Heart left ventricle (tissue), 16 donors: Measurements from ENCODE around the gene ROBO1. TPM values are rescaled to one million over a fixed set of nuclear protein-coding genes. Genes with fewer than 3 reads are reported as not detected.

ENCODE experiments used
- ATAC-seq, 4 donors: fragments of 200-7000 bp; cut with Tn5 transposase; one replicate each; pipeline ENCODE4 v1.9.1; 2020 to 2022; ENCODE audit warnings: moderate library complexity in 4 of 4, mild to moderate bottlenecking in 3 of 4, moderate number of reproducible peaks in 1 of 4
- DNase-seq, 5 donors: peaks; one replicate each; pipeline ENCODE4 v3.0.0-alpha.2; 2020
- H3K27ac ChIP-seq, 12 donors: fragments of 200-600 bp; sonication (generic) in 4 of 12; one replicate each; pipeline versions ENCODE4 v1.5.0 to v1.8.0; 2016 to 2022; ENCODE audit warnings: mild to moderate bottlenecking in 2 of 12
- H3K27me3 ChIP-seq, 9 donors: fragments of 200-600 bp; sonication (generic) in 2 of 9; one replicate each; pipeline versions ENCODE4 v1.5.1 to v1.8.0; 2016 to 2022; ENCODE audit warnings: mild to moderate bottlenecking in 3 of 9
- H3K36me3 ChIP-seq, 9 donors: fragments of 200-600 bp; sonication (generic) in 2 of 9; one replicate each; pipeline versions ENCODE4 v1.5.0 to v1.8.0; 2018 to 2022; ENCODE audit warnings: mild to moderate bottlenecking in 2 of 9
- H3K4me1 ChIP-seq, 12 donors: fragments of 200-600 bp; sonication (generic) in 4 of 12; one replicate each; pipeline versions ENCODE4 v1.5.0 to v1.8.0; 2016 to 2022; ENCODE audit warnings: mild to moderate bottlenecking in 3 of 12
- H3K4me3 ChIP-seq, 12 donors: fragments of 200-600 bp; sonication (generic) in 4 of 12; one replicate each; pipeline versions ENCODE4 v1.5.0 to v1.8.0; 2017 to 2022; ENCODE audit warnings: mild to moderate bottlenecking in 9 of 12, moderate library complexity in 4 of 12
- H3K9me3 ChIP-seq, 12 donors: fragments of 200-600 bp; sonication (generic) in 4 of 12; one replicate each; pipeline versions ENCODE4 v1.5.0 to v1.8.0; 2016 to 2022; ENCODE audit warnings: mild to moderate bottlenecking in 1 of 12
- POLR2A ChIP-seq, 2 donors: fragments of 450-650 bp; IDR thresholded peaks; one replicate each; pipeline ENCODE4 v1.6.1; 2017; ENCODE audit warnings: antibody characterized with exemption in 2 of 2, mild to moderate bottlenecking in 2 of 2, moderate library complexity in 2 of 2
- WGBS, 4 donors: extraction: QIAGEN DNeasy Blood & Tissue Kit in 2 of 4; methylation state at CpG; one replicate each; pipeline versions ENCODE4 v1.1.5 to v1.1.7; 2013 to 2018; 5-methylcytosine and 5-hydroxymethylcytosine counted together
- intact Hi-C, 10 donors: fragments of 100-400 bp; cut with DNase I; formaldehyde crosslinking; loops; one replicate each; pipeline versions ENCODE4 v1.11.1 to v1.14.2; 2022
- polyA plus RNA-seq, 2 donors: library from polyadenylated mRNA; stranded (reverse); fragments of 200-250 nt; gene quantifications; one replicate each; pipeline ENCODE4 v1.2.3, GENCODE V29; 2013
- total RNA-seq, 9 donors: library from RNA; depleted of rRNA in 2 of 9; stranded (reverse); fragments of >200 nt in 2 of 9; fragmentation: NEBNext Ultra II Directional in 3 of 9; extraction: Animal tissue kit (Norgen Biotek cat#: 25700) in 3 of 9; gene quantifications; one replicate each; pipeline versions ENCODE4 v1.1.0 to v1.2.4, GENCODE V29; 2016 to 2023
- TF ChIP-seq, protein P1 (sequence below), 12 donors: fragments of 200-600 bp; sonication (generic) in 4 of 12; IDR thresholded peaks; one replicate each; pipeline versions ENCODE4 v1.5.0 to v1.8.0; 2018 to 2022; ENCODE audit warnings: antibody characterized with exemption in 12 of 12, mild to moderate bottlenecking in 5 of 12
- donor health status: ischemic (EF 13 %, LVEDD 7.1; RV severe dilation, severe dysfunction).
- donor health status: healthy with polysubstance abuse.
- donor health status: DM: no; HTN: yes; CAD: no.
- donor health status: DM: no; HTN: no; CAD: no.
- donor health status: ischemic (EF 25% LVEDD 6.9; RV normal size, moderate dysfunction).
- donor health status: ischemic (EF 25% LVEDD 5.7; RV mildly dilated, moderate dysfunction).
- donor health status: healthy.
- donor health status: DM: yes; HTN: yes; CAD: no.
- donor health status: ischemic (EF 35%, LVEDD 5.7; RV mildly dilated, moderate dysfunction).
- donor health status: nonischemic (EF 11% LVEDD 7.7; RV severe dilation, severe dysfunction).
- donor health status: DM: yes; HTN: yes; CAD: no.
- donor health status: PGD.
- donor health status: ischemic (EF 29% LVEDD 5.4; RV normal size, mild dysfunction).
- donor health status: nonischemic (EF 23%, LVEDD 6.1; RV moderate dilation, normal function).

ROBO1 gene
- total and polyA plus RNA-seq, 11 donors: 1.4 to 14.8 (median 5.7) TPM

DNA sequence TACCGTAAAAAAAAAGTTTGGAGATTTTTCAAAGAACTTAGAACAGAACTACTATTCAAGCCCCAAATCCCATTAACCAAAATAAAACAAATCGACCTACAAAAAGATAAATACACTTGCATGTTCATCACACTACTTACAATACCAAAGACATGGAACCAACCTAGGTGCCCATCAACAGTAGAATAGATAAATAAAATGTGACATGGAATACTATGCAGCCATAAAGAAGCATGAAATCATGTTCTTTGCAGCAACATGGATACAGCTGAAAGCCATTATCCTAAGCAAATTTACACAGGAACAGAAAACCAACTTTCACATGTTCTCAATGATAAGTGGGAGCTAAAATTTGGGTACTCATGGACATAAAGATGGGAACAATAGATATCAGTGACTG, 768.7 kb downstream of the ROBO1 start:
- H3K36me3 ChIP-seq: no peaks in the 10 kb centered on the region
- H3K27ac ChIP-seq: no peak overlapping the region
- peaks cover 0 to 6% (median 0%) of the 10 kb centered on the region in 12 donors for H3K9me3 ChIP-seq
- DNase-seq: no peak
- H3K4me1 ChIP-seq: peaks cover 0 to 5% (median 0%) of the 10 kb centered on the region in 12 donors
- intact Hi-C loops: no loop called here
- no peak for ATAC-seq
- 83 to 95% (median 91%) methylated on average over 2 of the region's 2 CpGs for WGBS, 4 donors
- H3K4me3 ChIP-seq: no peak overlapping the region
- no peaks in the 10 kb centered on the region for H3K27me3 ChIP-seq
- TF ChIP-seq, protein P1, sequence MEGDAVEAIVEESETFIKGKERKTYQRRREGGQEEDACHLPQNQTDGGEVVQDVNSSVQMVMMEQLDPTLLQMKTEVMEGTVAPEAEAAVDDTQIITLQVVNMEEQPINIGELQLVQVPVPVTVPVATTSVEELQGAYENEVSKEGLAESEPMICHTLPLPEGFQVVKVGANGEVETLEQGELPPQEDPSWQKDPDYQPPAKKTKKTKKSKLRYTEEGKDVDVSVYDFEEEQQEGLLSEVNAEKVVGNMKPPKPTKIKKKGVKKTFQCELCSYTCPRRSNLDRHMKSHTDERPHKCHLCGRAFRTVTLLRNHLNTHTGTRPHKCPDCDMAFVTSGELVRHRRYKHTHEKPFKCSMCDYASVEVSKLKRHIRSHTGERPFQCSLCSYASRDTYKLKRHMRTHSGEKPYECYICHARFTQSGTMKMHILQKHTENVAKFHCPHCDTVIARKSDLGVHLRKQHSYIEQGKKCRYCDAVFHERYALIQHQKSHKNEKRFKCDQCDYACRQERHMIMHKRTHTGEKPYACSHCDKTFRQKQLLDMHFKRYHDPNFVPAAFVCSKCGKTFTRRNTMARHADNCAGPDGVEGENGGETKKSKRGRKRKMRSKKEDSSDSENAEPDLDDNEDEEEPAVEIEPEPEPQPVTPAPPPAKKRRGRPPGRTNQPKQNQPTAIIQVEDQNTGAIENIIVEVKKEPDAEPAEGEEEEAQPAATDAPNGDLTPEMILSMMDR (IDR thresholded peaks at IDR 0.05): no peak
- TF ChIP-seq POLR2A (IDR thresholded peaks at IDR 0.05): no peak

DNA sequence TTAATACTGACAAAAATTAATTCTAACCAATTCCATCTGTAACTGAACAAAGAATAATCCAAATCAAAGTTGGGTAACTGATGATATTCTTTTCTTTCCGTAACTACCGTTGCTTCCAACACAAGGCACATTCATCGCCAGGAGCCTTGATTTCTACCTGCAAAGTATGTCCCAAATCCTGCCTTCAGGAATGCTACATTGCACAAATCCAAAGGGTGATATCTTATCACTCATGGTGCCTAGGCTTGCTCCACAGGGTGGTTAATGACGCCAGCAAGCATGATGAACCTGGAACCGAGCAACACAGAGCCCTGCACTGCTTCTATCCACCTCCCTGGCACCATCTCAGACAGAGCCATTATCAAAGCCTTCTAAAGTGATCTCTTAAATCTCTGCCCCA, 772.7 kb downstream of the ROBO1 start:
- intact Hi-C loops: no loop called here
- no peak for TF ChIP-seq POLR2A (IDR thresholded peaks at IDR 0.05)
- TF ChIP-seq, protein P1 (IDR thresholded peaks at IDR 0.05): no peak
- no peak for ATAC-seq
- Histone ChIP-seq H3K4me3 (no peak overlapping the region), H3K36me3 (no peaks in the 10 kb centered on the region), H3K27ac (no peak overlapping the region), H3K27me3 (no peaks in the 10 kb centered on the region), H3K4me1 (no peaks in the 10 kb centered on the region), H3K9me3 (peaks cover 0 to 26% (median 9%) of the 10 kb centered on the region in 12 donors)
- no peak for DNase-seq
- 91 to 94% (median 92%) methylated on average over 5 of the region's 5 CpGs for WGBS, 4 donors

DNA sequence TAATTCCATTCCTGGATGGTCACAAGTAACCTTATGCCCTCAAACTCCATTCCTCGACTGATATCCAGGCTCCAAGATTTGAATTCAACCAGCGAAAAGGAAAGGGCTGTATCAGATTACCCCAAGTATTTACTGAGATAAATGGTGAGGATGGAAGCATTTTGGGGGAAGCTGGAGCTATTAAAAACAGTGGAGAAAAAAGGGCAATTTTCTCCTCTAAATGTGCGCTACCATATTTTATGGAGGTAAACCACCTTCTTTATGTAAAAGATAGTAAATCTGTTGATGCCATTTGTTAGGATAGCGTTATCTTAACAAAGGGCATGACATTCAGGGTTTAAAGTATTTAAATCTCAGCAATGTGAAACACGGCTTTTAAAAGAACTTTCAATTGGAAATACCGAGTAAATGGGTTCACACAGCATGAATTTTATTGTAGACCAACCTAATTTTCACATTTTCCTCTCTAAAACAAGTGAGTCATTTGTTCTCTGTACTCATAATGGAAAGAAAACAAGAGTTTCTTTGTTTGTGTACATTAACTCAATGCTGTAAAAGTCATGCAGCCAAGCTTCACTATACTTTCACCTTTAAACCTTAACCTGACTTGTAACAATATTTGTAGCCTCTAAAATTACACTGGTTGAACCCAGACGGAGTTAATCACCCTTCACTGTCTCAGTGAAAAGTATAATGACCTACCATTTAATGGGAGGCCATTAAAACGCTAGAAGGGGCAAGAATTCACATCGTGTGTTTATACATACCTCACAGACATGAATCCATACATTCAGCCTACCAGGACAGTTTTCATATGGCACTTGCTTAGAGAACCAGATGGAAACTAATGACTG, 773.4 kb downstream of the ROBO1 start:
- Histone ChIP-seq H3K4me3 (no peak overlapping the region), H3K27me3 (no peaks in the 10 kb centered on the region), H3K4me1 (no peaks in the 10 kb centered on the region), H3K36me3 (no peaks in the 10 kb centered on the region), H3K27ac (no peak overlapping the region), H3K9me3 (peaks cover 0 to 26% (median 9%) of the 10 kb centered on the region in 12 donors)
- intact Hi-C loops: no loop called here
- no peak for ATAC-seq
- 74 to 76% (median 75%) methylated on average over 9 of the region's 9 CpGs for WGBS, 4 donors
- TF ChIP-seq, protein P1 (IDR thresholded peaks at IDR 0.05): no peak
- no peak for TF ChIP-seq POLR2A (IDR thresholded peaks at IDR 0.05)
- DNase-seq: no peak

DNA sequence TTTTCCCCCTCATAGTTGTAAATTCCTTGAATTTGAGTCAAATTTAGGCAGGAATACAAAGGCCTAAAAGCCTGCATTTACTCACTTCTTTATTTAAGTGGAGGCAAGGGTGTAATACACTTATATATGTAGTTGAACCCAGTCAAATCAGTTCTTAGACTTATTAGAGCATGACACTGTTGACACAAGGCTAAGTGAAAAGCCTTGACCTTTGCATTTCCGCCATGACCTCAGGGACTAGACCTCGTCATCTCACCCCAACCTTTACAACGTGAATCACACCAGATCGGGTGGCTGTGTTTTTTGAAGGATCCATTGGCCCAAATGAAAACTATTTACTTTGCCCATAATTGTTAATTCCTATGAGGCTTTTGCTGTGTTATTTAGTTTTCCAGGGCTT, 774.4 kb downstream of the ROBO1 start:
- TF ChIP-seq, protein P1 (IDR thresholded peaks at IDR 0.05): no peak
- no peak for TF ChIP-seq POLR2A (IDR thresholded peaks at IDR 0.05)
- H3K4me3 ChIP-seq: no peak overlapping the region
- H3K36me3 ChIP-seq: no peaks in the 10 kb centered on the region
- no peaks in the 10 kb centered on the region for H3K4me1 ChIP-seq
- ATAC-seq (no peak), DNase-seq (no peak)
- 82 to 89% (median 85%) methylated on average over 4 of the region's 4 CpGs for WGBS, 4 donors
- H3K9me3 ChIP-seq: peaks cover 0 to 26% (median 9%) of the 10 kb centered on the region in 12 donors
- no peak overlapping the region for H3K27ac ChIP-seq
- no peaks in the 10 kb centered on the region for H3K27me3 ChIP-seq
- intact Hi-C loops: no loop called here
